Loucy (cell line): ENCODE results near the gene SCRG1.

Experiments
- CTCF ChIP-seq: fragments of 200-600 bp; sonication (generic); conservative IDR thresholded peaks from 2 replicates; pipeline ENCODE4 v1.5.1; 2014; ENCODE audit warnings: mild to moderate bottlenecking, antibody characterized with exemption, low read length
- EZH2phosphoT487 ChIP-seq: fragments of 200-600 bp; IDR thresholded peaks from 2 replicates; pipeline ENCODE4 v1.6.1; 2018; ENCODE audit warnings: antibody characterized with exemption, mild to moderate bottlenecking, moderate library complexity, borderline replicate concordance

- TF ChIP-seq CTCF (no peak), EZH2phosphoT487 (no peak)
Observed at GRCh38 chr4:173424899-173425805, 26.2 kb upstream of the SCRG1 start.
